Fibroblast of lung (primary cell): ENCODE measurements around the gene RASA2. TPM values are rescaled to one million over a fixed set of nuclear protein-coding genes. Genes with fewer than 3 reads are reported as not detected.

Experiments
- DNase-seq, 2 donors: peaks; one replicate each; pipeline versions ENCODE4 v3.0.0 to v3.0.0-alpha.2; 2010; ENCODE audit warnings: low read depth in 2 of 2
- H2AFZ ChIP-seq: 2 replicates; pipeline ENCODE4 v1.5.1; 2012; ENCODE audit warnings: low read length, control low read depth, inconsistent platforms
- H3K27ac ChIP-seq: 2 replicates; pipeline ENCODE4 v1.5.1; 2011; ENCODE audit warnings: low read length, control low read depth; ENCODE audit not compliant: insufficient read depth
- H3K27me3 ChIP-seq: 2 replicates; pipeline ENCODE4 v1.5.1; 2011; ENCODE audit warnings: mild to moderate bottlenecking, low read length; ENCODE audit not compliant: control insufficient read depth, insufficient read depth
- H3K36me3 ChIP-seq: 2 replicates; pipeline ENCODE4 v1.5.1; 2011; ENCODE audit warnings: low read length; ENCODE audit not compliant: control insufficient read depth, insufficient read depth
- H3K4me1 ChIP-seq: 2 replicates; pipeline ENCODE4 v1.5.1; 2011; ENCODE audit warnings: low read length; ENCODE audit not compliant: control insufficient read depth, insufficient read depth; ENCODE audit errors: extremely low read depth
- H3K4me2 ChIP-seq: 2 replicates; pipeline ENCODE4 v1.5.1; 2011; ENCODE audit warnings: low read length, control low read depth; ENCODE audit not compliant: insufficient read depth; ENCODE audit errors: extremely low read depth
- H3K4me3 ChIP-seq, 4 experiments: fragments of 200-600 bp in 1 of 4; sonication (generic) in 1 of 4; replicated peaks in 1 of 4; 2 replicates each; pipeline ENCODE4 v1.5.1; 2011 to 2016; ENCODE audit warnings: low read length in 4 of 4, low read depth in 3 of 4, mild to moderate bottlenecking in 3 of 4, control low read depth in 2 of 4, inconsistent platforms in 1 of 4, mixed read lengths in 1 of 4; ENCODE audit not compliant: insufficient read depth in 1 of 4; ENCODE audit errors: control extremely low read depth in 1 of 4
- H3K79me2 ChIP-seq: 2 replicates; pipeline ENCODE4 v1.5.1; 2012; ENCODE audit warnings: mild to moderate bottlenecking, low read length, inconsistent platforms; ENCODE audit not compliant: control insufficient read depth, insufficient read depth
- H3K9ac ChIP-seq: 2 replicates; pipeline ENCODE4 v1.5.1; 2011; ENCODE audit warnings: mild to moderate bottlenecking, low read length, control low read depth; ENCODE audit not compliant: insufficient read depth
- H3K9me3 ChIP-seq: 2 replicates; pipeline ENCODE4 v1.5.1; 2012; ENCODE audit warnings: low read depth, low read length; ENCODE audit not compliant: control insufficient read depth, insufficient read depth
- H4K20me1 ChIP-seq: 2 replicates; pipeline ENCODE4 v1.5.1; 2011; ENCODE audit warnings: low read length; ENCODE audit not compliant: control insufficient read depth, insufficient read depth; ENCODE audit errors: extremely low read depth
- EZH2 ChIP-seq: IDR thresholded peaks from 2 replicates; pipeline ENCODE4 v1.5.1; 2012; ENCODE audit warnings: low read length, control low read depth, mild to moderate bottlenecking; ENCODE audit errors: missing control alignments
- polyA plus RNA-seq, 2 donors: library from polyadenylated mRNA; depleted of rRNA in 1 of 2; stranded (reverse) in 1 of 2; unstranded in 1 of 2; fragments of >200 nt; gene quantifications; 2 replicates each; pipeline ENCODE4 v1.2.1, GENCODE V29; 2011 to 2012; ENCODE audit warnings: missing spikeins in 1 of 2
- total RNA-seq: library from RNA; depleted of rRNA; stranded (reverse); fragments of >200 nt; gene quantifications from 2 replicates; pipeline ENCODE4 v1.2.1, GENCODE V29; 2014
- TF ChIP-seq, protein P1 (sequence below), 2 donors: IDR thresholded peaks in 1 of 2; conservative IDR thresholded peaks in 1 of 2; 1 replicate in 1 of 2; 2 replicates in 1 of 2; pipeline ENCODE4 v1.5.1; 2011 to 2012; ENCODE audit warnings: low read length in 2 of 2, control low read depth in 1 of 2, inconsistent platforms in 1 of 2, low read depth in 1 of 2, mild to moderate bottlenecking in 1 of 2

RASA2 gene
- total and polyA plus RNA-seq, 2 donors (not counting 1 experiment from before 2014, with no cell fraction given) = 10.0 to 11.4 TPM

DNA sequence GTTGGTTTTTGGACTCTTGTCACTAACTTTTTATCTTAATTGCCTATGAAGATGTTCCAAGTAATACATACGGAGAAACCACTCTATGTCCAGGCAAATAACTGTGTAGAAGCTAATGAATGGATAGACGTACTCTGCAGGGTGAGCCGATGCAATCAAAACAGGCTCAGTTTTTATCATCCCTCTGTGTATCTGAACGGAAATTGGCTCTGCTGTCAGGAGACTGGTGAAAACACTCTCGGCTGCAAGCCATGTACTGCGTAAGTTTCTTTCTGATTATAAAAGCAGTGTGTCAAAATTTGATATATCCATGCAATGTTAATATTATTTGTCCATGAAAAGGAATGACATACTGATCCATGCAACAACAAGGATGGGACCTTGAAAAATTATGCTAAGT lies 121.6 kb downstream of the RASA2 start:
- Histone ChIP-seq H3K9ac (no peak overlapping the region), H3K27me3 (no peaks in the 10 kb centered on the region), H3K79me2 (no peaks in the 10 kb centered on the region), H3K4me1 (no peaks in the 10 kb centered on the region), H3K4me2 (no peak overlapping the region), H3K4me3 (no peak overlapping the region), H3K27ac (no peak overlapping the region), H3K9me3 (no peaks in the 10 kb centered on the region), H4K20me1 (no peaks in the 10 kb centered on the region), H2AFZ (no peak overlapping the region), H3K36me3 (peaks cover 5% of the 10 kb centered on the region)
- no peak for DNase-seq
- TF ChIP-seq, protein P1, sequence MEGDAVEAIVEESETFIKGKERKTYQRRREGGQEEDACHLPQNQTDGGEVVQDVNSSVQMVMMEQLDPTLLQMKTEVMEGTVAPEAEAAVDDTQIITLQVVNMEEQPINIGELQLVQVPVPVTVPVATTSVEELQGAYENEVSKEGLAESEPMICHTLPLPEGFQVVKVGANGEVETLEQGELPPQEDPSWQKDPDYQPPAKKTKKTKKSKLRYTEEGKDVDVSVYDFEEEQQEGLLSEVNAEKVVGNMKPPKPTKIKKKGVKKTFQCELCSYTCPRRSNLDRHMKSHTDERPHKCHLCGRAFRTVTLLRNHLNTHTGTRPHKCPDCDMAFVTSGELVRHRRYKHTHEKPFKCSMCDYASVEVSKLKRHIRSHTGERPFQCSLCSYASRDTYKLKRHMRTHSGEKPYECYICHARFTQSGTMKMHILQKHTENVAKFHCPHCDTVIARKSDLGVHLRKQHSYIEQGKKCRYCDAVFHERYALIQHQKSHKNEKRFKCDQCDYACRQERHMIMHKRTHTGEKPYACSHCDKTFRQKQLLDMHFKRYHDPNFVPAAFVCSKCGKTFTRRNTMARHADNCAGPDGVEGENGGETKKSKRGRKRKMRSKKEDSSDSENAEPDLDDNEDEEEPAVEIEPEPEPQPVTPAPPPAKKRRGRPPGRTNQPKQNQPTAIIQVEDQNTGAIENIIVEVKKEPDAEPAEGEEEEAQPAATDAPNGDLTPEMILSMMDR (conservative IDR thresholded peaks at IDR 0.05 in 1 of 2, IDR thresholded peaks at IDR 0.05 in 1 of 2; ENCODE audit: low read depth in 1 of 2, low read length in 2 of 2) = no peak
- no peak for TF ChIP-seq EZH2

DNA sequence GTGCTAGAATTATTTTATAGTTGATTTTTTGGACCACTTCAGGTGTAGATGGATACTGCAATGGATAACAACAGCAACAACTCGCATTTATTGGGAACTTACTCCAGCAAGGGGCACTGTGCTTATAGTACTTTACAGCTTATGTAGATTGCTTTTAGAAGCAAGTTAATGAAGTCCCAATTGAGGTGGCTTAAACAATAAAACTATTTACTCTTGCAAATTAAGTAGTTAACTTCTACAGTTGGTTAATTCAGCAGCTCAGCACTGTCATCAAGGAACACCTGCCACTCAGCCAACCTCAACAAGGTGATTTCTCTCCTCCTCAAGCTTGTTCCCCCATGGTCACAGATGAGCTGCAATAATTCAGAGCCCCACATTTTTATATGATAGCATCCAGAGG lies 124.1 kb downstream of the RASA2 start:
- Histone ChIP-seq H2AFZ (no peak overlapping the region), H3K27ac (no peak overlapping the region), H3K27me3 (no peaks in the 10 kb centered on the region), H3K4me1 (no peaks in the 10 kb centered on the region), H4K20me1 (no peaks in the 10 kb centered on the region), H3K4me3 (no peak overlapping the region), H3K9ac (no peak overlapping the region), H3K36me3 (peaks cover 5% of the 10 kb centered on the region), H3K4me2 (no peak overlapping the region), H3K9me3 (no peaks in the 10 kb centered on the region), H3K79me2 (no peaks in the 10 kb centered on the region)
- no peak for TF ChIP-seq EZH2
- TF ChIP-seq, protein P1 (conservative IDR thresholded peaks at IDR 0.05 in 1 of 2, IDR thresholded peaks at IDR 0.05 in 1 of 2; ENCODE audit: low read depth in 1 of 2, low read length in 2 of 2) = no peak
- DNase-seq = no peak

DNA sequence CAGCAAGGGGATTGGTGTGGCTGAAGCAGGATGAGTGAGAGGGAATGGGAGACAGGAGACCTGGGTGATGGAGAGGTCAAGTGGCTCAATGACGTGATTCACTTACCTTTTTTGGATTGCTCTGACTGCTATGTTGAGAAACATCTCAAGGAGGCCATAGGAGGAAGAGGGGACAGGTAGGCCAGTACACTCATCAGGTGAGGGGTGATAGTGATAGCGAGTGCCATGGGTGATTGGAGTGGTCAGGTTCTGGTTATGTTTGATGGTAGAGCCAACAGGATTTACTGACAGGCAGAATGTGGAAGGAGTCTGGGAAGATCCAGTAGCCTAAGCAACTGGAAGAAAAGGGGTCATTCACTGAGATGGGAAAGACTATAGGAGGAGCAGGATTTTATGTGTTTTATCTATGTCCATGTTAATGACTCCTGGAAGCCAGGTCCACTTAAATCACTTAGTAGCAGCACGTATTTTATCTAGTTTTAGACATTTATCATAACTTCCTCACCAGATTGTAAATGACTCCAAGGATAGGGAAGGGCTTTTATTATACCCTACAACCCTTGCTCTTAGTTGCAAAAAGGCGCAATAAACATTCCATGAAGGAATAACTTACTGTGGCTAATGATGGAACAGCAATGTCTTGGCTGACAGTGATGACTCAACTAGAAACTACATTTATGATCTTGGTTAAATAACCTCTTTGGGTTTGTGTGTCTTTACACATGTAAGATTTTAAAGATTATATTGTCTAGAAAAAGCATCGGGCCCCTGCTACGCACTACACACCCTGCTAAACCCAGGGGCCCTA lies 131.5 kb downstream of the RASA2 start:
- TF ChIP-seq EZH2 = no peak
- TF ChIP-seq, protein P1 (conservative IDR thresholded peaks at IDR 0.05 in 1 of 2, IDR thresholded peaks at IDR 0.05 in 1 of 2; ENCODE audit: low read depth in 1 of 2, low read length in 2 of 2) = no peak
- Histone ChIP-seq H3K9ac (no peak overlapping the region), H3K27me3 (no peaks in the 10 kb centered on the region), H4K20me1 (no peaks in the 10 kb centered on the region), H3K4me3 (no peak overlapping the region), H3K79me2 (no peaks in the 10 kb centered on the region), H3K4me2 (no peak overlapping the region), H3K9me3 (no peaks in the 10 kb centered on the region), H3K36me3 (no peaks in the 10 kb centered on the region), H3K4me1 (no peaks in the 10 kb centered on the region), H3K27ac (no peak overlapping the region), H2AFZ (no peak overlapping the region)
- DNase-seq = no peak
